Activated T-helper 1 cell treated with anti-CD3 and anti-CD28 coated beads, Interleukin-12 subunit alpha, Interleukin-12 subunit beta, Interleukin-2, Interleukin-4 antibody, amounts not matched to agents 30 ng/mL and 10 ng/mL and 1 ng/mL, durations not matched to agents 14 hours and 24 hours and 36 hours (primary cell): ENCODE data around the gene ZNF892. TPM values are rescaled to one million over a fixed set of nuclear protein-coding genes. Genes with fewer than 3 reads are reported as not detected.
"Not testable (repeated sequence)": the region's sequence is repeated elsewhere in the genome, so short reads cannot be mapped to it uniquely, and the experiment has no call there.

Experiments
- DNase-seq: peaks from one replicate; pipeline ENCODE4 v3.0.0; 2021; ENCODE audit warnings: low spot score
- H3K27ac Mint-ChIP-seq: one replicate; pipeline ENCODE4 v1.8.0; 2021; ENCODE audit warnings: mild to moderate bottlenecking, mixed read lengths
- H3K27me3 Mint-ChIP-seq: one replicate; pipeline ENCODE4 v1.8.0; 2022; ENCODE audit warnings: mild to moderate bottlenecking, moderate library complexity, mixed read lengths; ENCODE audit not compliant: insufficient read depth
- H3K36me3 Mint-ChIP-seq: one replicate; pipeline ENCODE4 v1.8.0; 2021; ENCODE audit warnings: low read depth, mixed read lengths
- H3K4me1 Mint-ChIP-seq: one replicate; pipeline ENCODE4 v1.8.0; 2021; ENCODE audit warnings: low read depth, mixed read lengths
- H3K4me3 Mint-ChIP-seq: one replicate; pipeline ENCODE4 v1.8.0; 2021; ENCODE audit warnings: mild to moderate bottlenecking, moderate library complexity, mixed read lengths
- H3K9me3 Mint-ChIP-seq: one replicate; pipeline ENCODE4 v1.8.0; 2021; ENCODE audit warnings: mixed read lengths
- intact Hi-C: fragments of 100-400 bp; cut with micrococcal nuclease; formaldehyde crosslinking; loops from one replicate; pipeline ENCODE4 v1.15.1; 2024
- total RNA-seq: library from RNA; stranded (reverse); gene quantifications from 2 replicates; pipeline ENCODE4 v1.2.3, GENCODE V29; 2022

The ZNF892 gene
- total RNA-seq, 1 donor from 2014 or later: 5.9 TPM

DNA sequence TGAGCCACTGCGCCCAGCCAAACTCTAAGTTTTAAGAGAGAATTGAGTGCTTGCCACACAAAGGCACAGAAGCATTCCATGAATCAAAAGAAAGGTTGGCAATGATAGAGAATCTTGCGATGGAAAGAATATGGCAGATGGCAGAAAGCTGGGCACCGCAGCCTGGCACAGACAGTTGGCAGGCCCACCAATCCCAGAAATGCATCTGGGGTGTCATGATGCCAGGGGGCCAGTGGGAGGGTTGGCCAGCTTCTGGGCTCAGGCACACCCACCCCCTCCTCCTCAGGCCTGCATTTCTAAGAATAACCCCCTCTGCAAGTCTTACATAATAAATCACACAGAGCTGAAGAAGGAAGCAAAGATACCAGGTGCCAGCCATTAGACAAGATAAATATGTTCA lies 22.1 kb upstream of the ZNF892 start:
- peaks cover 39% of the 10 kb centered on the region for H3K9me3 Mint-ChIP-seq
- intact Hi-C loops: no loop called here
- peaks cover 30% of the 10 kb centered on the region for H3K36me3 Mint-ChIP-seq
- DNase-seq: no peak
- no peaks in the 10 kb centered on the region for H3K4me1 Mint-ChIP-seq
- peaks cover 1% of the 10 kb centered on the region for H3K27me3 Mint-ChIP-seq
- H3K27ac Mint-ChIP-seq: no peak overlapping the region
- no peak overlapping the region for H3K4me3 Mint-ChIP-seq

DNA sequence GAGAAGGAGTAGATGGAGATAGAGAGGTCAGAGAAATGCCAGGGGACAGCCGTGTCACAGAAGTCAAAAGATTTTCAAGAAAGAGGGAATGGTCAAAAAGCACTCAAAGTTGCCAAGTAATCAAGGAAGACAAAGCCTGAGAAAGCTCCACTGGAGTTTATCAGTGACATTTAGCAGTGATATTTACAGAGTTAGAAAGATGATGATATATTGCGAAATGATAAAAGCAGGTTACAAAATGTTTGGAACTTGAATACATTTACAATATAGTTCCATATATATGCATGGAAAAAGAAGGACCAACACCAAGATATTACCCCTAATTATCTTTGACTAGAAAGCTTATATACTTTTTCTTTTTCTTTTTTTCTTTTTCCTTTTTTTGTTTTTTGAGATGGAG lies 21.3 kb upstream of the ZNF892 start:
- no peak overlapping the region for H3K27ac Mint-ChIP-seq
- H3K4me3 Mint-ChIP-seq: no peak overlapping the region
- peaks cover 1% of the 10 kb centered on the region for H3K27me3 Mint-ChIP-seq
- H3K9me3 Mint-ChIP-seq: peaks cover 34% of the 10 kb centered on the region
- H3K4me1 Mint-ChIP-seq: no peaks in the 10 kb centered on the region
- DNase-seq: no peak
- intact Hi-C loops: no loop called here
- H3K36me3 Mint-ChIP-seq: peaks cover 24% of the 10 kb centered on the region

DNA sequence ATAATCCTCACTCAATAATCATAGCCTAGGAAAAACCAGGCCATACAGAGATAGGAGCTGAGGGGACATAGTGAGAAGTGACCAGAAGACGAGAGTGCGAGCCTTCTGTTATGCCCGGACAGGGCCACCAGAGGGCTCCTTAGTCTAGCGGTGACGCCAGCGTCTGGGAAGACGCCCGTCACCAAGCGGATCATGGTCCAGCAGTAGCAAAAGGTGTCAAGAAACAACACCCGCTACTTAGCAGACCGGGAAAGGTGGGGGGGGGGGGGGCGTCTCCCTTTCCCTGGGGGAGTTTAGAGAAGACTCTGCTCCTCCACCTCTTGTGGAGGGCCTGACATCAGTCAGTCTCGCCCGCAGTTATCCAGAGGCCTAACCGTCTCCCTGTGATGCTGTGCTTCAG lies 14.4 kb upstream of the ZNF892 start:
- H3K27me3 Mint-ChIP-seq, H3K27ac Mint-ChIP-seq, H3K4me1 Mint-ChIP-seq, H3K36me3 Mint-ChIP-seq, H3K4me3 Mint-ChIP-seq, intact Hi-C loops, H3K9me3 Mint-ChIP-seq: not testable (repeated sequence)
- peak; percentile 24 for DNase-seq

DNA sequence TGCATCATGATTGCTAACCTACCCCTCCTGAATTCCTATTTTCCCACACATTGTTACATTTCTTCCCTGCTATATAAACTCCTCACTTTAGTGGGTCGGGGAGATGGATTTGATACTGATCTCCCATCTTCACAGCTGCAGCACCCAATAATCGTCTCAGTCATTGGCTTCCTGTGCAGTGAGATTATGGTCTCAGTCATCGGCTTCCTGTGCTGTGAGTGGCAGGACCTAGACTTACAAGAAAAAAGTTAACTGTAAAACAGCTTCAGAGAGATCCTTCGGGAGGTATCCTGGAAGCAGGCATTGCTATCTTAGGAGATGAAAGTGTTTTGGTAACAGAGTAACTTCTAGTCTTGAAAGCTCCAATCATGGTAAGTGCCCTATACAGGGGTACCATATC lies 3.4 kb upstream of the ZNF892 start:
- Mint-ChIP-seq H3K27ac (no peak overlapping the region), H3K36me3 (peaks cover 7% of the 10 kb centered on the region), H3K9me3 (peaks cover 13% of the 10 kb centered on the region), H3K27me3 (no peaks in the 10 kb centered on the region), H3K4me3 (no peak overlapping the region), H3K4me1 (peaks cover 21% of the 10 kb centered on the region)
- intact Hi-C loops: no loop called here
- DNase-seq: no peak

DNA sequence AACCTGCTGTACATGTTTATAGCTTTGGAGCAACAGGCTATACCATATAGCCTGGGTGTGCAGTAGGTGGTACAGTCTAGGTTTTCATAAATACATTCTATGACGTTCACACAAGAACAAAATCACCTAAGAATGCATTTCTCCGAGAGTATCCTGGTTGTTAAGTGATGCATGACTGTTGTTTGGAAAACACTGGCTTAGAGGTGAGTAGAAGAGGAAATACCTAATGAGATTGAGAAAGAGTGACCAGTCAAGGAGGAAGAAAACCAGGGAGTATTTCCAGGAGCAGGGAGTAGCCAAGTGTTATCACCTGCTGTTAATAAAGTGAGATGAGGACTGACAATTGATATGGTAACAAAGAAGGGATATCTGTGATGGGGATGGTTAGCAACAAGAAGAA lies 2.9 kb upstream of the ZNF892 start:
- intact Hi-C loops: no loop called here
- Mint-ChIP-seq H3K36me3 (peaks cover 12% of the 10 kb centered on the region), H3K27me3 (no peaks in the 10 kb centered on the region), H3K4me1 (peaks cover 26% of the 10 kb centered on the region), H3K4me3 (no peak overlapping the region), H3K27ac (no peak overlapping the region), H3K9me3 (peaks cover 18% of the 10 kb centered on the region)
- no peak for DNase-seq

DNA sequence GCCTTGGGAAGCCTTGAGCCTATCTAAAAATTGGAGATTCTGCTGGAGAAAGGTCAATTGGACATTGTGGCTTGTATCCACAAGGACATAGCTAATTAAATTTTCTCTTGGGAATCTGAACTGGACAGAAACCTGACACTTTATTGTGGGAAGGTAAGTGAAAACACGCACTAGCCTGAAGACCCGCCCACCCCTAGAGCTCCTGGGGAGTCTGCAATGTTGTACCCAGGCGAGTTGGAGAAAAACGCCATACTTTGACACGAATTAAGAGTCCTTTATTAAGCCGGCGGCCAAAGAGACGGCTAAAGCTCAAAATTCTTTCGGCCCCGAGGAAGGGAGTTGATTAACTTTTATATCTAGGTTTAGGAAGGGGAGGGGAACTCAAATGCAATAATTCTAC lies 1.2 kb upstream of the ZNF892 start:
- peaks cover 30% of the 10 kb centered on the region for H3K4me1 Mint-ChIP-seq
- H3K27me3 Mint-ChIP-seq: no peaks in the 10 kb centered on the region
- no peak overlapping the region for H3K27ac Mint-ChIP-seq
- H3K9me3 Mint-ChIP-seq: peaks cover 30% of the 10 kb centered on the region
- peak overlapping the region; percentile 90 for H3K4me3 Mint-ChIP-seq
- H3K36me3 Mint-ChIP-seq: peaks cover 22% of the 10 kb centered on the region
- intact Hi-C loops: loop anchor here (2.0 kb wide), 1 partner anchor 197 kb away; the partner anchor contains the start of gene FAHD2A
- no peak for DNase-seq

DNA sequence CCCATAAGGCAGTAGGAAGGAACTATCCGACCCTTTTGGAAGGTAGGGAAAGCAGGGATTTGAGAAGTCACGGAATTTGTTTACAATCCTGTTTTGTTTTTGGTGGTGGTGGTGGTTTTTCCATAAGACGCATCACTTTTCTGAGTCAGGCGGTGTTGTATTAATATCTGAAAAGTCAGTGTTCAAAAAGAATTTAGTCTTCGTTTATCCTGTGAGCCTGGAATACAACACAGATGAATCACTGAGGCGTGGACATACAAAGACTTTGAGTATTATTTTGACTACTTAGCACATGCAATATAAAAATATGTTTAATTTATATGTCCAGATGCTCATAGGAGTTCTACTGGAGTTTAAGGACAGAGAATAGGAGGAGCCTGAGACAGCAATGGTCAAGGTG lies 785 bp downstream of the ZNF892 start:
- no peak for DNase-seq
- H3K9me3 Mint-ChIP-seq: peaks cover 47% of the 10 kb centered on the region
- peaks cover 38% of the 10 kb centered on the region for H3K36me3 Mint-ChIP-seq
- intact Hi-C loops: no loop called here
- peak overlapping the region; percentile 9 for H3K27ac Mint-ChIP-seq
- H3K4me3 Mint-ChIP-seq: peak overlapping the region; percentile 90
- peaks cover 30% of the 10 kb centered on the region for H3K4me1 Mint-ChIP-seq
- H3K27me3 Mint-ChIP-seq: no peaks in the 10 kb centered on the region

DNA sequence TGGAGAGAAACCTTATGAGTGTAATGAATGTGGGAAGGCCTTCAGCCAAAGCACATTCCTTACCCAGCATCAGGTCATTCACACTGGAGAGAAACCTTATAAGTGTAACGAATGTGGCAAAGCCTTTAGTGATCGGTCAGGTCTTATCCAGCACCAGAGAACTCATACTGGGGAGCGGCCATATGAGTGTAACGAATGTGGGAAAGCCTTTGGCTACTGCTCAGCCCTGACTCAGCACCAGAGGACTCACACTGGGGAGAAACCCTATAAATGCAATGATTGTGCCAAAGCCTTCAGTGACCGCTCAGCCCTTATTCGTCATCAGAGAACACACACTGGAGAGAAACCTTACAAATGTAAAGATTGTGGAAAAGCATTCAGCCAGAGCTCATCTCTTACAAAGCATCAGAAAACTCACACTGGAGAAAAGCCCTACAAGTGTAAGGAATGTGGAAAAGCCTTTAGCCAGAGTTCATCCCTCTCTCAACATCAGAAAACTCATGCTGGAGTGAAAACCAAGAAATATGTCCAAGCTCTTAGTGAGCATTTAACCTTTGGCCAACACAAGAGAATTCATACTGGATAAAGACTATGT lies 7.8 kb downstream of the ZNF892 start:
- peaks cover 57% of the 10 kb centered on the region for H3K36me3 Mint-ChIP-seq
- no peaks in the 10 kb centered on the region for H3K4me1 Mint-ChIP-seq
- H3K9me3 Mint-ChIP-seq: peaks cover 94% of the 10 kb centered on the region
- intact Hi-C loops: no loop called here
- H3K27ac Mint-ChIP-seq: no peak overlapping the region
- H3K27me3 Mint-ChIP-seq: no peaks in the 10 kb centered on the region
- no peak overlapping the region for H3K4me3 Mint-ChIP-seq
- no peak for DNase-seq

DNA sequence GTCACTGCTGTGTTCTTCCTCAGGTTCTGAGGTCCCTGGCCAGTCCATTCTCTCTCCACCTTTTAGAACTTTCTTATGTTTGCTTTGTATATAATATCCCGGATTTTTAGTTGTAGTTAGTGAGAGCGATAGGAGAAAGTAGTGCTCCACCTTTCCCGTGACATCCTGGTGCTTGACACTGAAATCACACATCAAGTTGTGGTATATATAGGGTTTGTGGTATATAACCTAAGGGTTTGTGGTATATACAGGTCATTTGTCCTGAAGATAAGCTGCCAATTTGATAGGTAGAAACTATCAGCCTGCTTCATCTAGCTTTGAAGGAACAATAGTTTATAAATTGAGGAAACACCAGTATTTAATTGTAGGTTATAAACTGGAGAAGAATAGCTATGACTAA lies 13.1 kb downstream of the ZNF892 start:
- no peak for DNase-seq
- H3K4me1 Mint-ChIP-seq: no peaks in the 10 kb centered on the region
- H3K9me3 Mint-ChIP-seq: peaks cover 69% of the 10 kb centered on the region
- no peak overlapping the region for H3K27ac Mint-ChIP-seq
- H3K4me3 Mint-ChIP-seq: no peak overlapping the region
- intact Hi-C loops: no loop called here
- peaks cover 15% of the 10 kb centered on the region for H3K36me3 Mint-ChIP-seq
- no peaks in the 10 kb centered on the region for H3K27me3 Mint-ChIP-seq

DNA sequence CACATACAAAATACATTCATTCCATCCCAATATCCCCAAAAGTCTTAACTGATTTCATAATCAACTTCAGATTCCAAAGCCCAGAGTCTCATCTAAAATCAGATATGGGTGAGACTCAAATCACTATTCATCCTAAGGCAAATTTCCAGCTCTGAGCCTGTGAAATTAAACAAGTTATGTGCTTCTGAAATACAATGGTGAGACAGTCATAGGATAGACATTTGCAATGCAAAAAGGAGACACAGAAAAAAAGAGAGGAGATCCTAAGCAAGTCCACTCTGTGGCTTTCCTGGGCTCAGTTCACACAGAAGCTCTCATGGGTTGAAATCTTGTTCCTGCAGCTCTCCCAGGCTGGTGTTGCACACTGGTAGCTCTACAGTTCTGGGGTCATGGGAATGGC lies 18.3 kb downstream of the ZNF892 start:
- no peaks in the 10 kb centered on the region for H3K27me3 Mint-ChIP-seq
- no peak for DNase-seq
- H3K4me3 Mint-ChIP-seq: no peak overlapping the region
- peaks cover 4% of the 10 kb centered on the region for H3K36me3 Mint-ChIP-seq
- no peaks in the 10 kb centered on the region for H3K4me1 Mint-ChIP-seq
- intact Hi-C loops: no loop called here
- peaks cover 34% of the 10 kb centered on the region for H3K9me3 Mint-ChIP-seq
- no peak overlapping the region for H3K27ac Mint-ChIP-seq

DNA sequence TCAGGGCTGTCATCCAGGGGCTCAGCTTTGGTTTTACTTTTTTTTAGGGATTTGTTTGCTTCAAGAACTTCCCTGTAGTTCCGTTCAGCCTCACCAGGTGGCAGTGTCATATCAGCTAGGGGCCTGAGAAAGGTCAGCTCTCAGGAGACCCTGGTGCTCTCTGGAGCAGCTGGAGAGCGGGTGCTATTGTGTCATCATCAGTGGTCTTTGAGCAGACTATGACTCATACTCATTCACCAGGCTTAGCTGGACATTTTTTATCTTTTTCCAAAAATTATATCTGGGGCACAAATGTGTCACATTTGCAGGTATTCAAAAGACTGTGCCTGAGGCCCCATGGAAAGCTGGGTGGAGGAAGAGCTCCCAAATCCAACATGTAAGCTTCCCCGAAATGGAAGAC lies 24.4 kb downstream of the ZNF892 start:
- Mint-ChIP-seq H3K4me3 (no peak overlapping the region), H3K9me3 (peaks cover 12% of the 10 kb centered on the region), H3K27ac (no peak overlapping the region), H3K36me3 (no peaks in the 10 kb centered on the region), H3K27me3 (no peaks in the 10 kb centered on the region), H3K4me1 (no peaks in the 10 kb centered on the region)
- intact Hi-C loops: no loop called here
- DNase-seq: no peak

DNA sequence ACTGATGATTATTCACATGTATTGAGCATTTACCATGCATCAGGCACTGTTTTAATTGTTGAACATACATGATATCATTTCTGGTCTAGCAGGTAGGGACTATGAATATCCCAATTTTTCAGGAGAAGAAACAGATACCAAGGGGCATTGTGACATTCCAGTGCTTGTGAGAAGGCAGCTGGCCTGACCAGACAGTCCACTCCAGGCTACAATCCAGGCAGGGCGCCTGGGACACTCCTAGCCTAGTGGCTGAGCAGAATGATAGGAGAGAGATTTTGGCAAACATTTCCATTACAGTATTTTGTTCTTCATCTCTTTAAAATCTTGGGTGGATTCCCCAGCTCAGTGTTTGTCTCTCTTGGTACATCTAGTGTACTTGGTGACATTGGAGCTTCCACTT lies 24.9 kb downstream of the ZNF892 start:
- H3K4me1 Mint-ChIP-seq: no peaks in the 10 kb centered on the region
- DNase-seq: no peak
- H3K27ac Mint-ChIP-seq: no peak overlapping the region
- intact Hi-C loops: no loop called here
- H3K36me3 Mint-ChIP-seq: no peaks in the 10 kb centered on the region
- H3K9me3 Mint-ChIP-seq: peaks cover 13% of the 10 kb centered on the region
- no peak overlapping the region for H3K4me3 Mint-ChIP-seq
- no peaks in the 10 kb centered on the region for H3K27me3 Mint-ChIP-seq

DNA sequence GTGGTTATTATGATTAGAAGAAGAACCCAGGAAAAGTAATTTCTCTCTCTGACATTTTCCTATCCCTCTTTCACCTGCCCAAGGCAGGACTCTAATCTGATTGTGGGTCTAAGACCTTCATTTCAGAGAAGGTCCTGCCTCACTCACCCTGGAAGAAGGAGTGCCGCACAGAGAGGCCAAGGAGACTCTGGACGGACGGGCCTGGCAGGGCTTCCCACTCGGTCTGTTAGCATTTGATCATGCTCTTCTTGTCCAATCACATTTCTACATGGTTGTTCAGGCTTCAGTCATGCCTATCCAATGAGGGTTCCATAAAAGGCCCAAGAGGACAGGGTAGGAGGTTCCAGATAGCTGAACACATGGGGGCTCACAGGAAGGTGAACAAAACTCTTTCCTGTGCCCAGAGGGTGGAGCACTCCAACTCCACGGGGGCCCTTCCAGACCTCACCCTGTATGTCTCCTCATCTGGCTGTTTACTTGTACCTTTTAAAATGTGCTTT lies 27.0 kb downstream of the ZNF892 start:
- DNase-seq: no peak
- Mint-ChIP-seq H3K36me3 (no peaks in the 10 kb centered on the region), H3K4me1 (no peaks in the 10 kb centered on the region), H3K9me3 (peaks cover 19% of the 10 kb centered on the region), H3K27me3 (no peaks in the 10 kb centered on the region), H3K4me3 (no peak overlapping the region), H3K27ac (no peak overlapping the region)
- intact Hi-C loops: no loop called here

DNA sequence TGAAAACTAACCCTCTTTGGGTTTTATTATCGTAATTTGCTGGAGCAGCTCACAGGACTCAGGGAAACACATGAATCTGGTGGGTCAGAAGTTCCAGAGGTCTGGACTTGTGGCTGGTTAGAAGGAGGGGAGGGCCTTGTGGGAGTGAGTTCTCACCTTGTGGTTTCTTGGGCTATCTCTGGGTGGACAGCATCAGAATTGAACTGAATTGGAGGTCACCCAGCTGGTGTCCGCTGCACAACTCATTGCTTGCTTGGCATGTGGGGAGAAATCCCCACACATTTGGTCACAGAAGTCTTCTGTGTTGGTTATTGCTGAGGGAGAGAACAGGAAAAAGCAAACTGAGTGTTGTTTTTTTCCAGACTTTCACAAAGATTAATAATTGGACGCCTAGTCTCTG lies 27.5 kb downstream of the ZNF892 start:
- intact Hi-C loops: no loop called here
- no peaks in the 10 kb centered on the region for H3K36me3 Mint-ChIP-seq
- no peak overlapping the region for H3K27ac Mint-ChIP-seq
- H3K27me3 Mint-ChIP-seq: no peaks in the 10 kb centered on the region
- no peaks in the 10 kb centered on the region for H3K4me1 Mint-ChIP-seq
- DNase-seq: no peak
- H3K4me3 Mint-ChIP-seq: no peak overlapping the region
- peaks cover 19% of the 10 kb centered on the region for H3K9me3 Mint-ChIP-seq
